Vagina (tissue), 2 donors: ENCODE measurements around the gene IRF2BP1. TPM values are rescaled to one million over a fixed set of nuclear protein-coding genes. Genes with fewer than 3 reads are reported as not detected.

Experiments
- DNase-seq, 2 donors: peaks; one replicate each; pipeline ENCODE4 v3.0.0-alpha.2; 2017; ENCODE audit errors: extremely low spot score in 2 of 2
- H3K27ac ChIP-seq: fragments of 200-600 bp; sonication (generic); one replicate; pipeline ENCODE4 v1.5.1; 2019
- H3K27me3 ChIP-seq: fragments of 200-600 bp; sonication (generic); one replicate; pipeline ENCODE4 v1.5.1; 2019
- H3K36me3 ChIP-seq, 2 donors: fragments of 200-600 bp; sonication (generic); one replicate each; pipeline ENCODE4 v1.5.1; 2017 to 2019
- H3K4me1 ChIP-seq: fragments of 200-600 bp; sonication (generic); one replicate; pipeline ENCODE4 v1.5.1; 2019
- H3K4me3 ChIP-seq, 2 donors: fragments of 200-600 bp; sonication (generic); 1 replicate in 1 of 2; 2 replicates in 1 of 2; pipeline ENCODE4 v1.5.1; 2016 to 2019
- H3K9me3 ChIP-seq: fragments of 200-600 bp; sonication (generic); one replicate; pipeline ENCODE4 v1.5.1; 2019
- CTCF ChIP-seq, 3 experiments: fragments of 450-650 bp in 2 of 3; fragments of 200-600 bp in 1 of 3; sonication (generic) in 1 of 3; IDR thresholded peaks; one replicate each; pipeline ENCODE4 v1.5.1; 2017 to 2019; ENCODE audit warnings: antibody characterized with exemption in 3 of 3, mild to moderate bottlenecking in 2 of 3, moderate library complexity in 2 of 3
- POLR2A ChIP-seq, 2 donors: fragments of 450-650 bp; IDR thresholded peaks; one replicate each; pipeline ENCODE4 v1.6.1; 2017; ENCODE audit warnings: antibody characterized with exemption in 2 of 2, mild to moderate bottlenecking in 2 of 2, moderate library complexity in 2 of 2
- POLR2AphosphoS5 ChIP-seq, 2 donors: sonication (generic); formaldehyde crosslinking; IDR thresholded peaks; one replicate each; pipeline ENCODE4 v1.9.0; 2017; ENCODE audit warnings: antibody characterized with exemption in 2 of 2, mild to moderate bottlenecking in 2 of 2, low read depth in 1 of 2; ENCODE audit not compliant: insufficient read depth in 1 of 2
- intact Hi-C: fragments of 100-400 bp; cut with DNase I; formaldehyde crosslinking; loops from one replicate; pipeline ENCODE4 v1.15.1; 2023
- total RNA-seq: library from RNA; depleted of rRNA; stranded (reverse); fragments of >200 nt; gene quantifications from one replicate; pipeline ENCODE4 v1.2.3, GENCODE V29; 2016

The IRF2BP1 gene
- total RNA-seq, 1 donor from 2014 or later = 32.2 TPM

GRCh38 chr19:45854167-45854778 lies 31.7 kb downstream of the IRF2BP1 start:
- Histone ChIP-seq H3K4me1 (no peaks in the 10 kb centered on the region), H3K9me3 (no peaks in the 10 kb centered on the region), H3K27ac (no peak overlapping the region), H3K4me3 (no peak overlapping the region), H3K27me3 (no peaks in the 10 kb centered on the region), H3K36me3 (peaks cover 0 to 59% of the 10 kb centered on the region in 2 donors)
- intact Hi-C loops = no loop called here
- DNase-seq = peak in 1 of 2 donors; percentile 71
- TF ChIP-seq POLR2A (IDR thresholded peaks at IDR 0.05) (no peak), POLR2AphosphoS5 (IDR thresholded peaks at IDR 0.05; ENCODE audit: insufficient read depth in 1 of 2, low read depth in 1 of 2) (no peak), CTCF (IDR thresholded peaks at IDR 0.05) (no peak)

- Histone ChIP-seq H3K9me3 (no peaks in the 10 kb centered on the region), H3K27ac (no peak overlapping the region), H3K27me3 (no peaks in the 10 kb centered on the region), H3K36me3 (peaks cover 0 to 64% of the 10 kb centered on the region in 2 donors), H3K4me3 (no peak overlapping the region), H3K4me1 (no peaks in the 10 kb centered on the region)
- peak in 1 of 2 donors; percentile 52 for DNase-seq
- intact Hi-C loops = no loop called here
- no peak for TF ChIP-seq CTCF (IDR thresholded peaks at IDR 0.05)
- TF ChIP-seq POLR2A (IDR thresholded peaks at IDR 0.05) = no peak
- no peak for TF ChIP-seq POLR2AphosphoS5 (IDR thresholded peaks at IDR 0.05; ENCODE audit: insufficient read depth in 1 of 2, low read depth in 1 of 2)
These were observed 33.0 kb downstream of the IRF2BP1 start for GRCh38 chr19:45852983-45853382.

- TF ChIP-seq CTCF (IDR thresholded peaks at IDR 0.05) = no peak
- TF ChIP-seq POLR2A (IDR thresholded peaks at IDR 0.05) = no peak
- TF ChIP-seq POLR2AphosphoS5 (IDR thresholded peaks at IDR 0.05; ENCODE audit: insufficient read depth in 1 of 2, low read depth in 1 of 2) = no peak
- H3K4me1 ChIP-seq = no peaks in the 10 kb centered on the region
- peaks cover 0 to 72% of the 10 kb centered on the region in 2 donors for H3K36me3 ChIP-seq
- no peaks in the 10 kb centered on the region for H3K9me3 ChIP-seq
- DNase-seq = peak in 1 of 2 donors; percentile 72
- H3K27ac ChIP-seq = no peak overlapping the region
- no peak overlapping the region for H3K4me3 ChIP-seq
- intact Hi-C loops = no loop called here
- no peaks in the 10 kb centered on the region for H3K27me3 ChIP-seq
These were observed 33.7 kb downstream of the IRF2BP1 start for GRCh38 chr19:45852145-45852750.

GRCh38 chr19:45848922-45849321 lies 37.0 kb downstream of the IRF2BP1 start:
- Histone ChIP-seq H3K27me3 (no peaks in the 10 kb centered on the region), H3K9me3 (no peaks in the 10 kb centered on the region), H3K27ac (no peak overlapping the region), H3K4me3 (no peak overlapping the region), H3K36me3 (peaks cover 0 to 93% of the 10 kb centered on the region in 2 donors), H3K4me1 (no peaks in the 10 kb centered on the region)
- TF ChIP-seq POLR2A (IDR thresholded peaks at IDR 0.05) = no peak
- TF ChIP-seq CTCF (IDR thresholded peaks at IDR 0.05) = no peak
- TF ChIP-seq POLR2AphosphoS5 (IDR thresholded peaks at IDR 0.05; ENCODE audit: insufficient read depth in 1 of 2, low read depth in 1 of 2) = no peak
- intact Hi-C loops = no loop called here
- no peak for DNase-seq

- peaks cover 0 to 93% of the 10 kb centered on the region in 2 donors for H3K36me3 ChIP-seq
- TF ChIP-seq CTCF (IDR thresholded peaks at IDR 0.05) (no peak), POLR2A (IDR thresholded peaks at IDR 0.05) (no peak), POLR2AphosphoS5 (IDR thresholded peaks at IDR 0.05; ENCODE audit: insufficient read depth in 1 of 2, low read depth in 1 of 2) (no peak)
- H3K27me3 ChIP-seq = no peaks in the 10 kb centered on the region
- H3K9me3 ChIP-seq = no peaks in the 10 kb centered on the region
- H3K4me1 ChIP-seq = no peaks in the 10 kb centered on the region
- DNase-seq = no peak
- H3K4me3 ChIP-seq = no peak overlapping the region
- H3K27ac ChIP-seq = no peak overlapping the region
- intact Hi-C loops = no loop called here
These were observed 38.3 kb downstream of the IRF2BP1 start for GRCh38 chr19:45847663-45848062.
